Mononuclear cell (primary cell): ENCODE results near the gene KIF26B. TPM values are rescaled to one million over a fixed set of nuclear protein-coding genes. Genes with fewer than 3 reads are reported as not detected.
"Not testable (repeated sequence)": the region's sequence is repeated elsewhere in the genome, so short reads cannot be mapped to it uniquely, and the experiment has no call there.

Source experiments
- H3K27me3 ChIP-seq: 2 replicates; pipeline ENCODE4 v1.6.0; 2011; ENCODE audit warnings: low read length, control low read depth; ENCODE audit not compliant: insufficient read depth
- H3K4me1 ChIP-seq: 2 replicates; pipeline ENCODE4 v1.5.1; 2011; ENCODE audit warnings: mild to moderate bottlenecking, low read length, control low read depth; ENCODE audit not compliant: insufficient read depth
- H3K4me3 ChIP-seq: 2 replicates; pipeline ENCODE4 v1.5.1; 2011; ENCODE audit warnings: mild to moderate bottlenecking, low read length, moderate library complexity
- H3K9me3 ChIP-seq: 2 replicates; pipeline ENCODE4 v1.5.1; 2011; ENCODE audit warnings: low read depth, mild to moderate bottlenecking, control low read depth, low read length
- total RNA-seq: library from RNA; depleted of rRNA; stranded (reverse); fragments of >200 nt; gene quantifications from one replicate; pipeline ENCODE4 v1.2.3, GENCODE V29; 2012

Gene KIF26B
- total RNA-seq, 1 donor, result 0.31 TPM

DNA sequence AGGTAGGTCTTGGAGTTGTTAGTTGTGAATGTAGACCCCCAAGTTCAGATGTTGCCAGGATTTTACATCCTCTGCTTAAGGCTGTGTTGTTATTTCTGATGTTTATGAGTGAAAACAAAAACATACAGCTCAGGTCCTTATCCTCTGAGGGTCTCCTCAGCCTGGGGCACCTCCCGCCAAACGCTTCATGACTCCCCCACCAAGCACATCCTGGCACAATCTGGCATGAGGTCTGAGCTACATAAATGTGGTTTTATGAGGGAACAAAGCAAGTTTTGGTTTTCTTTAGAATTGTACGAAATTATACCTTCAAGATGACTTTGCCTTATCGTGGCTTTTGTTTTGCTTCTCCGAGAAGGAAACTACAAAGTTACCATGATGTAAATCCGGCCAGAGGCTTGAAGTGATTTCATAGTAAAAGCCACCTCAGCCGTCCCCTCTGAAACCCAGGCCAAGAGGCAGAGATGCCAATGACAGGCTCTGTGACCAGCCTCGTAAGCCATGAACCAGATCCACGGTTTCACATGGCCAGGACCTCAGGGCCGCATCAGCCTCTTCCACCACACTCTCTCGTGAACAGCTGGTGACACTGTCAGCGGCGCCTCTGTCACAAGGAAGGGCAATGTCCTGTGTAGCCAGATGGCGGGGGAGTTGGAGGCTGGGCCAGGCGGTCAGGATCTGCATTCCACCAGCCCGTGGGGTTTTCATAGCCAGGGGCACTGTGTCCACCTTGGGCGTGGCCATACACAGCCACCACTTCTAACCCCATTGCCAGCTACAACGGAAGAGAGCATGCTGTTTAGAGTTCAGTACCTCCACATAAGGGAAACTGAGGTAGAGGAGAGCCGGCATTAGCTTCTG, 199.4 kb downstream of the KIF26B start:
- Histone ChIP-seq H3K9me3 (no peaks in the 10 kb centered on the region), H3K4me1 (no peaks in the 10 kb centered on the region), H3K4me3 (no peak overlapping the region), H3K27me3 (peaks cover 2% of the 10 kb centered on the region)

DNA sequence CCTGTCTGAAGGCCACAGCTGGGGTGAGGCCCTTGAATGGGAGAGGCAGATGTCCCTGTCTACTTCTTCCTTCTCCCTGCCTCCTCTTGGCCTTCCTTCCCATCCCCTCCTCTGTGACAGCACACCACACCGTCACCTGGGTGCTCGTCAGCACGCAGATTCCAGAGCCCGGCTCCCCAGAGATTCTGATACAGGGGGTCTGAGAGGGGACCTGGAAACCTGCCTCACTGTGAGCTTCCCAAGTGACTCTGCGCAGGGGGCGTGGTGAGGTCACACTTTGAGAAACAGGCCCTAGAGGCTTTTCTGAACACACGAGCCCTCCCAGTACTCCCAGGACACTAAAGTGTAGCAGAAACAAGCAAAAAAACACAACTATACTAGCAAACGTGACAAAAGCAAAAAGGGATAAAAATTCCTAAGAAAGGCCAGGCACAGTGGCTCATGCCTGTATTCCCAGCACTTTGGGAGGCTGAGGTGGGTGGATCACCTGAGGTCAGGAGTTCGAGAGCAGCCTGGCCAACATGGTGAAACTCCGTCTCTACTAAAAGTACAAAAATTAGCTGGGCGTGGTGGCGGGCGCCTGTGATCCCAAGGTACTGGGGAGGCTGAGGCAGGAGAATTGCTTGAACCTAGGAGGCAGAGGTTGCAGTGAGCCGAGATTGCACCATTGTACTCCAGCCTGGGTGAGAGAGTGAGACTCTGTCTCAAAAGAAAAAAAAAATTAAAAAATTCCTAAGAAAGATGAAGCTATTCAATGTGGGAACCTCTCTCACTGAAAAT, 201.3 kb downstream of the KIF26B start:
- H3K4me3 ChIP-seq, H3K27me3 ChIP-seq, H3K4me1 ChIP-seq, H3K9me3 ChIP-seq: not testable (repeated sequence)

DNA sequence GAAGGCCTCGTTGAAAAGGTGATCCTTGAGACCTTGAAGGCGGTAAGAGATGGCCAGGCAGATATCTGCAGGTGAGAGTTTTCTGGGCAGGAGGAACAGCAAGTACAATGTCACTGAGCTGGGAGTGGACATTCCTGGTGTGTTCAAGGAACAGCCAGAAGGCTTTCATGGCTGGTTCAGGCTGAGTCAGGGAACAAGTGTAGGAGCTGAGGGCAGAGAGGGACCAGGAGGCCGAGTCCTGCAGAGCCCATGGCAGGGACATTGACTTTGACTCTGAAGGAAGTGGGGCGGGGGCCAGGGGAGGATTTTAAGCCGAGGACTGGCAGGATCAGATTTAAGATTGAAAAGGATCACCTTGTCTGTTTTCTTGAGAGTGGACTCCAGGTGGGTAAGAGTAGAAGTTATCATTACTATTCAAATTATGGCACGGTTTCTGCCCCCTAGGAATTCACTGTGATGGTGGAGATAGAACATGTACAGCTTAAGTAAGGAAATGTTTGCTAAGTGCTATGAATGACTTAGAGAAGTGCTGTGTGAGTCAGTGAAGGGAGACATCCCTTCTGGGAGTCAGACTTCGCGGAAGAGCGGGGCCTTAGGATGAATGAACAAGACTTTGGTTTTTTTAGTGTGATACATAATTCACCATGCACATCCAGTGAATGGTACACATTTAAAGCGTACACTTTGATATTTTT, 202.3 kb downstream of the KIF26B start:
- Histone ChIP-seq H3K27me3 (no peaks in the 10 kb centered on the region), H3K4me3 (no peak overlapping the region), H3K4me1 (no peaks in the 10 kb centered on the region), H3K9me3 (no peaks in the 10 kb centered on the region)

DNA sequence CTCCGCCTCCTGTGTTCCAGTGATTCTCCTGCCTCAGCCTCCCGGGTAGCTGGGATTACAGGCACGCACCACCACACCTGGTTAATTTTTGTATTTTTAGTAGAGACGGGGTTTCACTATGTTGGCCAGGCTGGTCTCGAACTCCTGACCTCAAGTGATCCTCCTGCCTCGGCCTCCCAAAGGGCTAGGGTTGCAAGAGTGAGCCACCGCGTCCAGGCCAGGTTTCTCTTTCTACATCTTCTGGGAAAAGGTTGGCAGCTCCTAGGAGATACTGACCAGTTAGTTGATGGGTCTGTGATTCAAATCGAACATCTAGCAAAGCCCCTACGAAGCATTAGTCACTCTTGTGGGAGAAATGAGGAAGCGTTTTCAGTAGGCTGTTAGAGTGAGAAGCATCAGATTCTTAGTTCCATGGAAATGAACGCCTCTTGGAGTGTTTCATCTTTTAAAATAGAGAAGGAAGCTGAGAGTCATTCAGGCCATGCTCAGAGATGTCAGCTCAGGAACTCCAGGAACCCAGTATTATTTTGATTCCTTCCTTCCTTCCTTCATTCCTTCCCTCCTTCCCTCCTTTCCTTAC, 204.4 kb downstream of the KIF26B start:
- H3K4me1 ChIP-seq, H3K4me3 ChIP-seq, H3K27me3 ChIP-seq, H3K9me3 ChIP-seq: not testable (repeated sequence)

DNA sequence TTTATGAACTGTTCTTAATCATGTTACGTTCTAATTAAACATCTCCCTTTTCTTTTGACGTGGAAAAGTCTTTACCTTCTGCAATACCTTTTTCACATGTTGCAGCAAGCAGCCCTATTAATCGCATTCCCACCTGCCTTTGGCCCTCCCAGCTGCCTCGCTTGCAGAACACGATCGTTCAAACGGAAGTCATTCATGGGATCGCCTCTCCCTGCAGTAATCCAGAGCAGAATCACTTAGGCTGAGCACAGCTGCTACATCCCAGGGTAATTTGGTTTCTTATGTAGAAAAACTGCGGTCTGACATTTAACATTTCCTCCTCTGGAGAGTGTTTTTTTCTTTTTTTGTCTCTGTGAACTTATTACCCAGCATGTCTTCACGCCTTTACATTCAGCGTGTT, 206.3 kb downstream of the KIF26B start:
- Histone ChIP-seq H3K4me3 (no peak overlapping the region), H3K4me1 (no peaks in the 10 kb centered on the region), H3K9me3 (no peaks in the 10 kb centered on the region)

DNA sequence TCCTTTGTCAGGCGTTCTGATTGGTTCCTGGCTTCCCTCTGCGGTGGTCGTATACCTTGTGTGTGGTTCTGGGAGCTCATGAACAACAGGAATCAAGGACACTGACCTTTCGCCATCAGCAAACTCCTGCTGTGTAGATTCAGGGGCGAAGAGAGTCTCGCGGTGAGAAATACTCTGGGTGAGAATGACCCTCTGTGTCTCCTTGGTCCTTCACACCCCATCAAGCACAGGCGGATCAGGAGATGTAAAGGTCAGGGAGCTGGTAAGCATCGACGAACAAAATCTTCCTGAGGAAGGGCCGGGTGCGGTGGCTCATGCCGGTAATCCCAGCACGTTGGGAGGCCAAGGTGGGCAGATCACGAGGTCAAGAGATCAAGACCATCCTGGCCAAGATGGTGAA, 207.2 kb downstream of the KIF26B start:
- Histone ChIP-seq H3K9me3 (no peaks in the 10 kb centered on the region), H3K4me1 (no peaks in the 10 kb centered on the region), H3K4me3 (no peak overlapping the region), H3K27me3 (no peaks in the 10 kb centered on the region)

More for the DNA sequence above, 206.3 kb downstream of the KIF26B start:
- H3K27me3 ChIP-seq, result no peaks in the 10 kb centered on the region

DNA sequence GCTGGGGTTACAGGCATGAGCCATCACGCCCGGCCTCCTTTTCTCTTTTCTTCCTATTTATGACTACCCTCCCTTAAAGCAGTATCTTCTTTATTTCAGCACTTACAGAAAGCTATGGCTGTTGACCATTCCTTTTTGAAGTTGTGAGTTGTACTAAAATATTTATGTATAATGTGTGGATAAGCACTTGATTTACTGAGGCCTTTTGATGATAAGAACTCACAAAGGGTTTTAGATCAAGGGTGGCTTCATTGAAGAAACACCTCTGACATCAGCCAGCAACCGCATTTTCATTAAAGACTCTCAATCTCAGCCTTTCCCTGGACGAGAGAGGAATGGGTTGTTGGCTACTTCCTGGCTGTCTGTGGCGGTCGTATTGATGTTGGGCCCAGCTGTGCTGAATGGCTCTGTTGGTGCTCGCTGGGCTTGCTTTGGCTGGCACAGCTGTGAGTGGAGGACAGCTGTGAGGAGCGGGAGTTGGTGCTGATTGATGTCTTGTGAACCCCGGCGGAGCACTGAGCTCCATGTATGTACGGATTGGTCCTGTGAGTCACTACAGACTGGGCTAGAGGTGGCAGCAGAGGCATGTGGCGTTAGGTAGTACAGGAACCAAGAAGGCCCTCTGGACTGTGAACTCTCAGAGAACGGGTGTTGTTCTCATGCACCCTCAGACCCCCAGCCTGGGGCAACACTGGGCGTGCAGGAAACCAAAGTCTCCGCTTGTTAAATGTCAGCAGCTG, 208.8 kb downstream of the KIF26B start:
- H3K9me3 ChIP-seq, result no peaks in the 10 kb centered on the region

DNA sequence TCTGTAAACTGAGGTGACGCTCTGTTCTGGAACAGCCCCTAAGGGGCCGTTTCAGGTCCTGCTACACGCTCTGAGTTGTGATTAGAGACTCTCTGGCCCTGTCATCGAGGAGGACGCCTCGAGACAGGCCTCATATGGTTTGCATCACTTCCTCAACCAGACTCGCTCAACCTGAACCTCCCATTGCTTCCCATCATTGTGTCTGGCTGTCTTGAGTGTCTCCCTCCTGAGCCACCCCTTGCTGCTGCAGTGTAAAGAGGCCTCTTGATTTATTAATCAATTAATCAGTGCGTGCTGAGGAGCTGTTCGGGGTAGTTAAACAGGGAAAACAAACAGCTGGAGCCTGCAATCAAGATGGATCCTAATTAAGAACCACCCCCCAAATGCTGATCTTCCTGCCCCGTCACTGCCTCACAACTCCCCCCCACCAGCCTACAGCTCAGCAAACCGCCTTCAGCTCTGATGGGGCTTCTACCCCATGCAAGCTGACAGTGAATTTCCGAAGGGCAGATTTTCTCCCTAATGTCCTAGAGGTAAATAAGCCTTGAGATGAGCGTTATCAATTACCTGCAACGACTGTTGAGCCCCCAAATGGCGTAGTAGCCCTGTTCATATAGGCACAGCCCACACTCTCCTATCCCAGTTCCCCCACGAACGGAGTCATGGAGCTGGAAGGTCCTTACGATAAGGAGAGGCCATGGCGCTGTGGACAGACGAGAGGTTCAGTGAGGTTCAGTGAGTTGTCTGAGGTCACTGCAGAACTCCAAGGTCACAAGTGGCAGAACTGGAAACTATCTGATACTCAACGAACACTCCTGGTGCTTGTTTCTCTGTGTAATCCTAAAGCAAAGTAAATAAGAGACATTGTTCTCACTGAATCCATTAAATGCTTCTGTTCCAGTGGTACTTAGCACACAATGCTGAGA, 210.6 kb downstream of the KIF26B start:
- H3K4me3 ChIP-seq, result no peak overlapping the region
- H3K4me1 ChIP-seq, result no peaks in the 10 kb centered on the region

More for the DNA sequence above, 208.8 kb downstream of the KIF26B start:
- Histone ChIP-seq H3K27me3 (no peaks in the 10 kb centered on the region), H3K4me3 (no peak overlapping the region), H3K4me1 (no peaks in the 10 kb centered on the region)

DNA sequence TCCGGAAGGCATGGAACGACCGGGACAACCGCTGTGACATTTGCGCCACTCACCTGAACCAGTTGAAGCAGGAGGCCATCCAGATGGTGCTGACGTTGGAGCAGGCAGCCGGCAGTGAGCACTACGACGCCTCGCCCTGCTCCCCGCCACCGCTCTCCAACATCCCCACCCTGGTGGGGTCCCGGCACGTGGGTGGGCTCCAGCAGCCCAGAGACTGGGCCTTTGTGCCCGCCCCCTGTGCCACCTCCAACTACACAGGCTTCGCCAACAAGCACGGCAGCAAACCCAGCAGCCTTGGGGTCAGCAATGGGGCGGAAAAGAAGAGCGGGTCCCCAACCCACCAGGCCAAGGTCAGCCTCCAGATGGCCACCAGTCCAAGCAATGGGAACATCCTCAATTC, 212.1 kb downstream of the KIF26B start:
- Histone ChIP-seq H3K9me3 (no peaks in the 10 kb centered on the region), H3K4me1 (no peaks in the 10 kb centered on the region), H3K27me3 (no peaks in the 10 kb centered on the region), H3K4me3 (no peak overlapping the region)

More for the DNA sequence above, 210.6 kb downstream of the KIF26B start:
- no peaks in the 10 kb centered on the region for H3K9me3 ChIP-seq
- no peaks in the 10 kb centered on the region for H3K27me3 ChIP-seq

DNA sequence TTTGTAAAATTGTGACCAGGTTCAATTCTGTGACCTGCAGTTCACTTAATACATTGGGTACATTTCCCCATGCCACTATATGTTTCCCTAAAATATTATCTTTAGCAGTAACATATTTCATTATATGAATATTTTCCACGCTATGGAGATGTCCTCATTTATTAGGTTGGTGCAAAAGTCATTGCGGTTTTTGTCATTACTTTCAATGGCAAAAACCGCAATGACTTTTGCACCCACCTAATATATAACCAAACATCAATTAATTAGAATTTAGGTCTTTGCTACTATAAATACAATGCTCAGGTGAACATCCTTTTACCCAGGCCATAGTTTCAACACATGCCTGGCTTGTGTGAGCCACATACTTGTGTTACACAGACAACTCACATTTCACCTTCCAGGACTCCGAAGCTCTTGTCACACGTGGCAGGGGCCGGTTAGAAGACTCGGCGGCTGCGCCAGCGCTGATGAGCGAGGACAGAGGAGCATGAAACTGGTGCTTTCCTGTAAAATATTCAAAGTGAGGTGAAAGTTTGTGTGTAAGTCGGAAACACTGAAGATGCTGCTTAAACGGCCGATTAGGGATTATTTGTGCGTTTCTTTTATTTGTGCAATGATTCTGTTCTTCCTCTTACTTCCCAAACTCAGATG, 215.5 kb downstream of the KIF26B start:
- H3K9me3 ChIP-seq, result no peaks in the 10 kb centered on the region
- H3K4me1 ChIP-seq, result no peaks in the 10 kb centered on the region
- no peak overlapping the region for H3K4me3 ChIP-seq
- no peaks in the 10 kb centered on the region for H3K27me3 ChIP-seq

DNA sequence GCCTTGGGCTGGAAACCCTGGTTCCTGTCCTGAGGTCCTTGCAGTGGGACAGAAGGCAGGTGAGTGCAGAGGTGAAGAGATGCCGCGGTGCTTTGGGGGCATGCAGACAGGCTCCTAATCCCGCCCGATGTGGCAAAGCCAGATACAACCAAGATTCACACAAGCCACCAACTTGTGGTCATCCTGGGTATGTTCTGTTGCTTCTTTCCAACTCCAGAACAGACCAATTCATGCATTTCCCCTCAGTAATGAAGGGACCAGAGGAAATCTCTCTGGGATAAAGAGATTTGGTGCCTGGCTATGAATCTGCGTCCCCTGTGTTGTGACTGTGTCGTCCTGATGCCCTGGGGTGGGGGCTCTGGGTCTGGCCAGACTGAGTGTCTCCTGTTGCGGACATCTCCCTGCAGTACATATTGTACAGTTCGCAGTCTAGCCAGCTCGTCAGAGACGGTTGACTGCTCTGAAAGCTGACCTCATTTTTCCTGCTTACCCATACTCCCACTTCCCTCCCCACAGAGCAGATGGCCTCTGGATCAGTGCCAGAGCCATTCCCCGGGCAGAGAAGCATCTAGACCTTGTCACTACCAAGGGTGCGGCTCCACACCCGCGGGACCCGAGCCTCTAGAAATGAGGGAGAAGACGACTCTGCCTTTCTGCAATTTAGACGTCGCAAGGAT, 216.3 kb downstream of the KIF26B start:
- H3K4me3 ChIP-seq, result no peak overlapping the region
- H3K4me1 ChIP-seq, result no peaks in the 10 kb centered on the region
- no peaks in the 10 kb centered on the region for H3K9me3 ChIP-seq
- H3K27me3 ChIP-seq, result no peaks in the 10 kb centered on the region

DNA sequence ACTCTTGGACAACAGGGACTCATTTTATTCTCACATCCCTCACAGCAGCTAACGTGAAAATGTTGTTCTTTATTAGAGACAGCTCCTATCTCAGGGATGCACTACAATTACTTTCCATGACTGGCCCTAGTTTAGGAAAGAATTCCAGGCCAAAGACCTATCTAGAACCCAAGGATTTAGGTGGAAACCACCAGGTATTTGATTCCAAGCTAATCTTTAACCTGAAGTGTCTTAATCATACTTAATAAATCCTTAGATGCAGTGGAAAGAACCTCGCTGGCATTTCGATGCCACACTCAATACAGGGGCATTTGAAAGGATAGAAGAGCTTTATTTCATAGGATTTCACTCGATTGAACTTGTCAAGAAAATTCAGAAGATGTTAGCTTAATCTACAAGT, 218.3 kb downstream of the KIF26B start:
- H3K27me3 ChIP-seq, result no peaks in the 10 kb centered on the region
- H3K4me1 ChIP-seq, result no peaks in the 10 kb centered on the region
- no peaks in the 10 kb centered on the region for H3K9me3 ChIP-seq
- no peak overlapping the region for H3K4me3 ChIP-seq
